ENCODE measurements around the gene PYGB.

The PYGB gene

GRCh38 chr20:25340380-25340779 lies 92.5 kb downstream of the PYGB start:
- no peak for TF ChIP-seq CTCF (IDR thresholded peaks at IDR 0.05; ENCODE audit: low read depth, low read length, missing control alignments)
- no peak overlapping the region for H3K4me3 ChIP-seq (ENCODE audit: low read depth, low read length)
- no peak for DNase-seq (ENCODE audit: low read depth)

GRCh38 chr20:25341716-25342680 lies 94.1 kb downstream of the PYGB start:
- TF ChIP-seq CTCF (IDR thresholded peaks at IDR 0.05; ENCODE audit: low read depth, low read length, missing control alignments) = no peak
- no peak for DNase-seq (ENCODE audit: low read depth)
- H3K4me3 ChIP-seq (ENCODE audit: low read depth, low read length) = no peak overlapping the region

GRCh38 chr20:25344634-25345033 lies 96.7 kb downstream of the PYGB start:
- H3K4me3 ChIP-seq (ENCODE audit: low read depth, low read length) = no peak overlapping the region
- no peak for DNase-seq (ENCODE audit: low read depth)

GRCh38 chr20:25345721-25346120 lies 97.8 kb downstream of the PYGB start:
- H3K4me3 ChIP-seq (ENCODE audit: low read depth, low read length) = no peak overlapping the region
- TF ChIP-seq CTCF (IDR thresholded peaks at IDR 0.05; ENCODE audit: low read depth, low read length, missing control alignments) = no peak
- no peak for DNase-seq (ENCODE audit: low read depth)

More at GRCh38 chr20:25344634-25345033, 96.7 kb downstream of the PYGB start:
- TF ChIP-seq CTCF (IDR thresholded peaks at IDR 0.05; ENCODE audit: low read depth, low read length, missing control alignments) = no peak

- TF ChIP-seq CTCF (IDR thresholded peaks at IDR 0.05; ENCODE audit: low read depth, low read length, missing control alignments) = no peak
- no peak overlapping the region for H3K4me3 ChIP-seq (ENCODE audit: low read depth, low read length)
- no peak for DNase-seq (ENCODE audit: low read depth)
Measured at GRCh38 chr20:25346349-25346748, 98.5 kb downstream of the PYGB start.

Data from GM12864 (cell line).